LNCaP clone FGC (cell line): ENCODE results near the gene BCL2.
"Not testable (repeated sequence)": the region's sequence is repeated elsewhere in the genome, so short reads cannot be mapped to it uniquely, and the experiment has no call there.

ENCODE experiments used
- DNase-seq: peaks from one replicate; pipeline ENCODE4 v3.0.0-alpha.2; 2011; ENCODE audit warnings: low read depth
- H3K4me3 ChIP-seq: 2 replicates; pipeline ENCODE4 v1.5.1; 2011; ENCODE audit warnings: mild to moderate bottlenecking, low read depth, low read length, control low read depth
- TF ChIP-seq, protein P1 (sequence below): IDR thresholded peaks from 2 replicates; pipeline ENCODE4 v1.5.1; 2012; ENCODE audit warnings: mild to moderate bottlenecking; ENCODE audit not compliant: control insufficient read depth, insufficient read depth; ENCODE audit errors: extremely low read depth

BCL2 gene

DNA sequence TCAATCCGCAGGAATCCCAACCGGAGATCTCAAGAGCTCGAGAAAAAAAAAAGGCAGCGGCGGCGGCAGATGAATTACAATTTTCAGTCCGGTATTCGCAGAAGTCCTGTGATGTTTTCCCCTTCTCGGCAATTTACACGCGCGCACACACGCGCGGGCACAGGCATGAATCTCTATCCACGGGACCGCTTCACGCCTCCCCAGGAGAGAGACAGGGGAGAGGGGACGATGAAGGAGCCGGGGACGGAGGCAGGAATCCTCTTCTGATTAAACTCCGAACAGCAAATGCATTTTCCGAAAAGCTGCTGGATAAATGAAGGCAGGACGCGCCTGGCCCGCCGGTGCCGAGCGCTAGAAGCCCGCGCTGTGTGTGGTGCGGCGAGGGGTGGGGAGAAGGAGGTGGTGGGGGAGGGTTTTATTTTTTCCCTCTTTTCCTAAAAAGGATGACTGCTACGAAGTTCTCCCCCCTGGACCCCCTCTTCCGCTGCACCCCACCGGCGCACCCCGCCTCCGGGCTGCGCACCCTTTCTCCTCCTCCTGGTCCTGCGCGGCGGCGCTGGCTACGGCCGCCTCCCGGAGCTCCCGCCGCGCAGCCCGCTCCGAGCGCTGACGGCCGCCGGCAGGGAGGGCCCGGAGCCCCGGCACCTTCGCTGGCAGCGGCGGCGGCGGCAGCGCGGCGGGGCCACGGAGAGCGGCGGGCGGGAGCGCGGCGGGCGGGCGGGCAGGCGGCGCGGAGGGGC is at the start of gene BCL2:
BCL2 (minus strand) TSS at position 387 of the 740 bp plus-strand sequence.
- TF ChIP-seq, protein P1, sequence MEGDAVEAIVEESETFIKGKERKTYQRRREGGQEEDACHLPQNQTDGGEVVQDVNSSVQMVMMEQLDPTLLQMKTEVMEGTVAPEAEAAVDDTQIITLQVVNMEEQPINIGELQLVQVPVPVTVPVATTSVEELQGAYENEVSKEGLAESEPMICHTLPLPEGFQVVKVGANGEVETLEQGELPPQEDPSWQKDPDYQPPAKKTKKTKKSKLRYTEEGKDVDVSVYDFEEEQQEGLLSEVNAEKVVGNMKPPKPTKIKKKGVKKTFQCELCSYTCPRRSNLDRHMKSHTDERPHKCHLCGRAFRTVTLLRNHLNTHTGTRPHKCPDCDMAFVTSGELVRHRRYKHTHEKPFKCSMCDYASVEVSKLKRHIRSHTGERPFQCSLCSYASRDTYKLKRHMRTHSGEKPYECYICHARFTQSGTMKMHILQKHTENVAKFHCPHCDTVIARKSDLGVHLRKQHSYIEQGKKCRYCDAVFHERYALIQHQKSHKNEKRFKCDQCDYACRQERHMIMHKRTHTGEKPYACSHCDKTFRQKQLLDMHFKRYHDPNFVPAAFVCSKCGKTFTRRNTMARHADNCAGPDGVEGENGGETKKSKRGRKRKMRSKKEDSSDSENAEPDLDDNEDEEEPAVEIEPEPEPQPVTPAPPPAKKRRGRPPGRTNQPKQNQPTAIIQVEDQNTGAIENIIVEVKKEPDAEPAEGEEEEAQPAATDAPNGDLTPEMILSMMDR: no peak
- peak within 1 kb of the TSS; percentile 61 for H3K4me3 ChIP-seq
- no peak for DNase-seq

DNA sequence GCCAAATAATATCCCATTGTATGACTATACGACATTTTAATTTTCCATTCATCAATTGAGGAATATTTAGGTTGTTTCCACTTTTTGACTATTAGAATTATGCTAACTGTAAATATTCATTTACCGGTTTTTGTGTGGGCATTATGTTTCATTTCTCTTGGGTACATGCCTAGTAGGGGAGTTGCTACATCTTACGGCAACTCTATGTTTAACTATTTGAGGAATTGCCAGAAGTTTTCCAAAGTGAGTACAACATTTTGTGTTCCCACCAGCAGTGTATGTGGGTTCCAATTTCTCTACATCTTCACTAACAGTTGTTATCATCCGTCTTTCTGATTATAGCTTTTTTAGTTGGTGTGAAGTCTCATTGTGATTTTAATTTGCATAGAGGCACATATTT is 49.0 kb upstream of the BCL2 start:
- peak overlapping the region; percentile 73 for H3K4me3 ChIP-seq
- DNase-seq: no peak
- TF ChIP-seq, protein P1: no peak

DNA sequence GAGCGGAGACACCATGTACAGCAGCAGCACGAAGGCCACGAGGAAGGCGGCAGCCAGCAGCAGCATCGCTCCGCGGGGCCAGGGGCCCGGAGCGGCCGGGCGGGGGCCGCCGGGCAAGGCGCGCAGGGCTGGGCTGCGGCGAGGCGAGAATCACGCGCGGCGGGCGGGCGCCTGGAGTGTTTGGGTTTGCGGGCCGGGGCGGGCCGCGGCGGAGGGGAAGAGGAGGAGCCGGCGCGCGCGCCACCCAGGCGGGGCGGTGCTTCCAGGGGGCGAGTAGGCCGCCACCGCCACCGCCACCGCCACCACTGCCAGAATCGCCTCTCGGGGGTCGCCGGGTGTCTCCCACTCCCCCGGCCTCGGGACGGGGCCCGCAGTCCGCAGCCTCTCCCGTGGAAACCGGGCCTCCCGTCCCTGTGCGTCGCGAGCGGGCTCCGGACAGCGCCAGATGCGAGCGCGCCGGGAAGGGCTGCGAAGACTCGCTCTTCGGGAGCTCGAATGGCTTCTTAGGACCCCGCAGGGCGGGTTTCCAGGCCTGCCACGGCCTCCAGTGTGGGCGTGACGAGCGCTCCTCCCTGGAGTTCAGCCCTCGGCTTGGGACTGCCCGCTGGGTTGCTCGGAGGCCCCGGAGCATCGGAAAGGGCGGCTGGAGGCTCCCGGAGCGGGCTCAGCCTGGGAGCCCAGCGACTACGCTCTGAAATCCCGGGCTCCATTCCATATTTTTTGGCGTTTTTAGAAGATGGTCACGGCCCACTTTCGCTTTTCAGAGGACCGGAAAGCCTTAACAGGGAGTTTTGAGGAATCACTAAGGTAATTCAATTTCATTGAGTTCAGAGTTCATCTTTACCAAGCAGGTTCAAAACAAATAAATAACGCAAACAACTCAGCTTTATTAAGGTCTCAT is 47.7 kb upstream of the BCL2 start, which contains the start of gene KDSR:
KDSR (minus strand) TSS at position 154 of the 901 bp plus-strand sequence; CDS start at position 66, 88 bp downstream.
- DNase-seq: peak; percentile 98
- TF ChIP-seq, protein P1: no peak
- peak within 1 kb of the TSS; percentile 73 for H3K4me3 ChIP-seq

DNA sequence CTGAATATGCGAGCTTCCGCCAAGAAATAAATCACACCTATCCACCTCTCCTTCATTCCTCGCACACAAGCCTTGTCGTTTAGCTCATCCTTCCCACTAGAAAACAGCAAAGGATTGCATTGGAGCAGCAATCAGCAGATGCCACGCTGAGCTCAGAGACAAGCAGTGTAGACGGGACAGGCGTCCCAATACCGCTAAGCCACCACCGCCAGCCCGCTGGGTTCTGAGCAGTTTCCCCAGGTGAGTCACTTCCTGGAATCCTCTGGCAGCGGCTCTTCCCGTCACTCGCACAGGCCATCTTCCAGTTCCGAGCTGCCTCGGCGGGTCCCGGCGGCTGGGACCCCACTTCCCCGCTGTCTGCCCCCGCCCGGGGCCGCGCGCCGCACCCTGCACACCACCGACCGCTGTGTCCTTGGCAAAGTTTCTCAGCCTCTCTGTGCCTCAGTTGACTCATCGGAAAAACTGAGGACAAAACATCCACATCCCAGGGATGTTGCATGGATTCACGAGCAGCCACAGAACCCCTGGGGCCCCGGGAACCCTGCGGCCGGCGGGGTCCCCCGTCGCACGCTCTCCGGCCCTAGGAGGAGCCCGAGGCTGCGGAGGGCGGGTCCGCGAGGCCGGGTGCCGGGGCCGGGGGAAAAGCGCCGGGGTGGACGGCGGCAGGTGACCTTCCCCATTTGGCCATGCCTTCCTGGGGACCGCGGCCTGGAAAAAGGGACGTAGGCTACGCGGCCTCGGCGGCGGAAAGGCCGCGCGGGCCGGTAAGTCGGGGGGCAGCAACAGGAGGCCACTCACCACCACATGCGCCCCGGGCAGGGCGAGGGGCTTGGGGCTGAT is 46.9 kb upstream of the BCL2 start:
- peak; percentile 17 for DNase-seq

DNA sequence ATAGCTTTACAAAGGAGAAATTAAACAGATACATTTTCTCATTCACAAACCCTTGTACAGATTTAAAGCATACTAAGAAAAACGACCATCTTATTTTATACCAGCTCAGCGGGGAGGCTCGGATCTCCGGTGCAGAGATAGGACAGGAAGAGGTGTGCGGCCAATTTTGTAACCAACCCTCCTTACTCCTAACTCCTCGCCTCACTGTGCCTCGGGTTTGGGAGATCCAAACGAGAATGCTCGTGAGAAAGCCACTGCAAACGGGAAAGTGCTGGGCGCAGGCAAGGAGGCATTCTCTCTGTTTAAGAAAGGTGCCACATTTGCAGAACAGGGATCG is 46.3 kb upstream of the BCL2 start:
- DNase-seq: no peak
- H3K4me3 ChIP-seq: peak overlapping the region; percentile 73
- TF ChIP-seq, protein P1: no peak

More for the DNA sequence above, 46.9 kb upstream of the BCL2 start:
- H3K4me3 ChIP-seq: peak overlapping the region; percentile 73
- TF ChIP-seq, protein P1: no peak

DNA sequence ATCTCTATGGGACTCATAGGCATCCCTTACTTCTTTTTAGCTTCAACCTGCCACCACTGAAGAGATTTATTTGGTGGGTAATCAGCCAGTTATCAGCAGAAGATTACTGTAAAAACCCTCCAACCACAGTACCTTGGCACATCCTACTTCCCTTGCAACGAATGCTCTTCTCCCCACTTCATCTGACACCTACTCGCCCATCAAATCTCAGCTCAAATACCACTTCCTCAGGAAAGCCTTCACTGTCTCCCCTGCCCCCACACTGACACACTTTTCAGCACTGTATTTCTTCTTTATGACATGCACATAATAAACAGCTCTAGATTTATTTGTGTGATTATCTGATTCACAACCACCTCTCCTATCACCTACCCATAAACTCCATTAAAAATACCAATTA is 44.4 kb upstream of the BCL2 start:
- H3K4me3 ChIP-seq: no peak overlapping the region
- DNase-seq: no peak
- TF ChIP-seq, protein P1: no peak

DNA sequence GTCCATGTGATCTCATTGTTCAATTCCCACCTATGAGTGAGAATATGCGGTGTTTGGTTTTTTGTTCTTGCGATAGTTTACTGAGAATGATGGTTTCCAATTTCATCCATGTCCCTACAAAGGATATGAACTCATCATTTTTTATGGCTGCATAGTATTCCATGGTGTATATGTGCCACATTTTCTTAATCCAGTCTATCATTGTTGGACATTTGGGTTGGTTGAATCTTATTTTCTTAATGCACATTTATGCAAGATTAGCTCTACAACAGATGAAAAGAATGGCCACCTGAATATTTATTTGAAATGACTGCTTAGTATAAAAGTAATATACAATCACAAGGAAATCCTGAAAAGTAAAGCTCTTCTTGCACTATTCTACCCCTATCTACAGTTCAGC is 43.9 kb upstream of the BCL2 start:
- H3K4me3 ChIP-seq, DNase-seq: not testable (repeated sequence)
